Natural killer cell (primary cell): Measurements from ENCODE around the gene RXRA. TPM values are rescaled to one million over a fixed set of nuclear protein-coding genes. Genes with fewer than 3 reads are reported as not detected.

Experiments used
- ATAC-seq, 3 donors: fragments of 150-1000 bp in 2 of 3; fragments of 200-7000 bp in 1 of 3; cut with Tn5 transposase; 1 replicate in 1 of 3; 2 replicates in 2 of 3; pipeline ENCODE4 v1.10.0; 2021; ENCODE audit warnings: mild to moderate bottlenecking in 2 of 3, moderate library complexity in 2 of 3
- DNase-seq, 2 donors: peaks; one replicate each; pipeline versions ENCODE4 v3.0.0 to v3.0.0-alpha.2; 2013 to 2021; ENCODE audit warnings: mixed read lengths in 1 of 2
- H3K27ac ChIP-seq: one replicate; pipeline ENCODE4 v1.5.1; 2013; ENCODE audit warnings: mild to moderate bottlenecking, low read length
- H3K27me3 ChIP-seq: one replicate; pipeline ENCODE4 v1.6.1; 2013; ENCODE audit warnings: low read length; ENCODE audit not compliant: control insufficient read depth, insufficient read depth
- H3K36me3 ChIP-seq: one replicate; pipeline ENCODE4 v1.6.1; 2013; ENCODE audit warnings: low read length; ENCODE audit not compliant: control insufficient read depth, insufficient read depth
- H3K4me1 ChIP-seq: one replicate; pipeline ENCODE4 v1.6.1; 2013; ENCODE audit warnings: low read length; ENCODE audit not compliant: control insufficient read depth, insufficient read depth
- H3K4me3 ChIP-seq: one replicate; pipeline ENCODE4 v1.5.1; 2013; ENCODE audit warnings: low read length
- H3K9me3 ChIP-seq: one replicate; pipeline ENCODE4 v1.6.1; 2013; ENCODE audit warnings: low read length; ENCODE audit not compliant: control insufficient read depth, insufficient read depth
- H3K27ac Mint-ChIP-seq, 2 donors: one replicate each; pipeline ENCODE4 v1.8.0; 2022; ENCODE audit warnings: mild to moderate bottlenecking in 2 of 2, mixed read lengths in 2 of 2, moderate library complexity in 1 of 2
- H3K27me3 Mint-ChIP-seq, 2 donors: one replicate each; pipeline ENCODE4 v1.8.0; 2022; ENCODE audit warnings: low read depth in 2 of 2, mixed read lengths in 2 of 2
- H3K36me3 Mint-ChIP-seq: one replicate; pipeline ENCODE4 v1.8.0; 2022; ENCODE audit warnings: mixed read lengths
- H3K4me1 Mint-ChIP-seq, 2 donors: one replicate each; pipeline ENCODE4 v1.8.0; 2022; ENCODE audit warnings: mixed read lengths in 2 of 2
- H3K4me3 Mint-ChIP-seq: one replicate; pipeline ENCODE4 v1.8.0; 2022; ENCODE audit warnings: mild to moderate bottlenecking, moderate library complexity, mixed read lengths
- H3K9me3 Mint-ChIP-seq, 2 donors: one replicate each; pipeline ENCODE4 v1.8.0; 2022; ENCODE audit warnings: mixed read lengths in 2 of 2
- WGBS: methylation state at CpG from one replicate; pipeline ENCODE4 v1.1.7; 2013; ENCODE audit warnings: missing lambda C conversion rate; ENCODE audit not compliant: insufficient coverage; 5-methylcytosine and 5-hydroxymethylcytosine counted together
- intact Hi-C: fragments of 100-400 bp; cut with micrococcal nuclease; formaldehyde crosslinking; loops from one replicate; pipeline ENCODE4 v1.14.2; 2022
- total RNA-seq, 4 donors: library from RNA; stranded (reverse); fragments of 120-200 nt in 1 of 4; gene quantifications; one replicate each; pipeline versions ENCODE4 v1.2.3 to v1.2.4, GENCODE V29; 2013 to 2022
- TF ChIP-seq, protein P1 (sequence below): fragments of 200-600 bp; IDR thresholded peaks from one replicate; pipeline ENCODE4 v1.8.0; 2022; ENCODE audit warnings: antibody characterized with exemption

Gene RXRA
- total RNA-seq, 3 donors from 2014 or later (not counting 1 experiment from before 2014, with no cell fraction given): 30.9 to 64.1 (median 42.2) TPM

DNA sequence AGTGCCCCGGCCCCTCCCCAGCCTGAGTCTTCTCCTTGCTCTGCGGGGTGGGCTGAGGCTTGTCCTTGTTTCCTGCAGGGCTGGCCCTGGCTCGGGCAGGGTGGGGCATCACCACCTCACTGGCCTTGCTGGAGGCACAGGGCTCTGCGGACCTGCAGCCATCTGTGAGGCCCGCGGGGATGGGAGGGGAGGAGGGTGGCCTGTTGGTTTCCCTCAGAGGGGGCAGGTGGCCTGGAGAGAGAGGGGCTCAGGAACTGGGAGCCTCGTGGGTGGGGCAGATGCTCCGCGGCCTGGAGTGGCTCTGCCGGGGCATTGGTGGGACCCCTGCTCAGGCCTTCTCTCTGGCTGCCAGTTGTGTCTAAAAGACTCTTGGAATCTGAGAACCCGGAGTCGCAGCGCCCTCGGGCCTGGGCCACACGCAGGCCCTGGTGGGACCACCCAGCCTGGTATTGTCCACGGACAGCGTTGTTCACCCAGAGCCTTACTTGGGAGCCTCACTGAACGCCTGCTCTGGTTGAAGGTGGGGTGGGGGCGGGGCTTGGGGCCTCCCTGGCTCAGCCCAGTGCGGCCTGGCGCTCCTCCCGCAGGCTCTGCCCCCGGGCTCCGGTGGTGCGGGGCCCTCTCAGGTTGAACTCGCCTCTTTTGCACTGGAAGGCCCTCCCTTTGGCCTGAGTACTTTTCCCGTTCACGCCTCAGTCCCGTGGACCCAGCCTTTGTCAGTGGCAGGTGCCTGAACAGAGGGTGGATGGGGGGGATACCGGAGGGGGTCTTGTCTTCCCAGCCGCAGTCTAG, 111.3 kb downstream of the RXRA start:
- H3K27ac Mint-ChIP-seq: no peak overlapping the region
- TF ChIP-seq, protein P1, sequence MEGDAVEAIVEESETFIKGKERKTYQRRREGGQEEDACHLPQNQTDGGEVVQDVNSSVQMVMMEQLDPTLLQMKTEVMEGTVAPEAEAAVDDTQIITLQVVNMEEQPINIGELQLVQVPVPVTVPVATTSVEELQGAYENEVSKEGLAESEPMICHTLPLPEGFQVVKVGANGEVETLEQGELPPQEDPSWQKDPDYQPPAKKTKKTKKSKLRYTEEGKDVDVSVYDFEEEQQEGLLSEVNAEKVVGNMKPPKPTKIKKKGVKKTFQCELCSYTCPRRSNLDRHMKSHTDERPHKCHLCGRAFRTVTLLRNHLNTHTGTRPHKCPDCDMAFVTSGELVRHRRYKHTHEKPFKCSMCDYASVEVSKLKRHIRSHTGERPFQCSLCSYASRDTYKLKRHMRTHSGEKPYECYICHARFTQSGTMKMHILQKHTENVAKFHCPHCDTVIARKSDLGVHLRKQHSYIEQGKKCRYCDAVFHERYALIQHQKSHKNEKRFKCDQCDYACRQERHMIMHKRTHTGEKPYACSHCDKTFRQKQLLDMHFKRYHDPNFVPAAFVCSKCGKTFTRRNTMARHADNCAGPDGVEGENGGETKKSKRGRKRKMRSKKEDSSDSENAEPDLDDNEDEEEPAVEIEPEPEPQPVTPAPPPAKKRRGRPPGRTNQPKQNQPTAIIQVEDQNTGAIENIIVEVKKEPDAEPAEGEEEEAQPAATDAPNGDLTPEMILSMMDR: no peak
- H3K9me3 Mint-ChIP-seq: no peaks in the 10 kb centered on the region
- no peaks in the 10 kb centered on the region for H3K36me3 Mint-ChIP-seq
- peaks cover 0 to 27% of the 10 kb centered on the region in 2 donors for H3K4me1 Mint-ChIP-seq
- Histone ChIP-seq H3K9me3 (no peaks in the 10 kb centered on the region), H3K4me1 (peaks cover 9% of the 10 kb centered on the region), H3K36me3 (peaks cover 12% of the 10 kb centered on the region), H3K27ac (no peak overlapping the region), H3K4me3 (no peak overlapping the region), H3K27me3 (peaks cover 7% of the 10 kb centered on the region)
- 92% methylated on average over 31 of the region's 31 CpGs for WGBS
- intact Hi-C loops: no loop called here
- DNase-seq (no peak), ATAC-seq (no peak)
- no peak overlapping the region for H3K4me3 Mint-ChIP-seq
- H3K27me3 Mint-ChIP-seq: peaks cover 0 to 2% of the 10 kb centered on the region in 2 donors

DNA sequence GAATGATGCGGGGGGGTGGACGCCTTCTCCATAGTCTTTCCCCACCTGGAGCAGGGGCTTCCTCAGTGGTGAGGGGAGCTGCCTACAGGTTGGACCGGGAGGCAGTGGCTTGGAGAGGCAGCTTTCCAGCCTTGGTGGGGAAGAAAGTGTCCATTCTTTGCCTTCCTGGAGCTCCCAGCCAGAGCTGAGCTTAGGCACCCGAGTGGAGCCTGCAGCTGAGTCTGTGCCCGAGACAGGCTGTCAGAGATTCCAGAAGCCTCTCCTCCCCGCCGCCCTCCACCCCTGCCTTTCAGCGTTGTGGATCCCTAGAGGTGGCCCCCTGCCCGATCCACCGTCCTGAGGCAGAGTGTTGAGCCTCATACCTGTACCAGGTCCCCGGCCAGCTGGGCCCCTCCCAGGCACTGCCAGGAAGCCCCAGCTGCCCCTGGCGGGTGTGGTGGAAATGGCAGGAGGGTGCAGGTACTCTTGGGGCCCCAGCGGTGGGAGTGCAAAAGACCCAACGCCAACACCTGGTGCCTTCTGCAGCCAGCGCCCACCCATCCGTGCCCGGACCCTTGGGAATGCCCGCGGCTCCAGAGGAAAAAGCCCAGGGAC, 112.0 kb downstream of the RXRA start:
- Mint-ChIP-seq H3K9me3 (no peaks in the 10 kb centered on the region), H3K36me3 (no peaks in the 10 kb centered on the region), H3K27me3 (peaks cover 0 to 2% of the 10 kb centered on the region in 2 donors), H3K4me3 (no peak overlapping the region), H3K4me1 (peaks cover 1 to 33% of the 10 kb centered on the region in 2 donors), H3K27ac (no peak overlapping the region)
- ATAC-seq (no peak), DNase-seq (no peak)
- H3K9me3 ChIP-seq: no peaks in the 10 kb centered on the region
- peaks cover 12% of the 10 kb centered on the region for H3K27me3 ChIP-seq
- peaks cover 12% of the 10 kb centered on the region for H3K36me3 ChIP-seq
- 90% methylated on average over 19 of the region's 19 CpGs for WGBS
- TF ChIP-seq, protein P1: no peak
- no peak overlapping the region for H3K27ac ChIP-seq
- H3K4me3 ChIP-seq: no peak overlapping the region
- intact Hi-C loops: no loop called here
- peaks cover 16% of the 10 kb centered on the region for H3K4me1 ChIP-seq

DNA sequence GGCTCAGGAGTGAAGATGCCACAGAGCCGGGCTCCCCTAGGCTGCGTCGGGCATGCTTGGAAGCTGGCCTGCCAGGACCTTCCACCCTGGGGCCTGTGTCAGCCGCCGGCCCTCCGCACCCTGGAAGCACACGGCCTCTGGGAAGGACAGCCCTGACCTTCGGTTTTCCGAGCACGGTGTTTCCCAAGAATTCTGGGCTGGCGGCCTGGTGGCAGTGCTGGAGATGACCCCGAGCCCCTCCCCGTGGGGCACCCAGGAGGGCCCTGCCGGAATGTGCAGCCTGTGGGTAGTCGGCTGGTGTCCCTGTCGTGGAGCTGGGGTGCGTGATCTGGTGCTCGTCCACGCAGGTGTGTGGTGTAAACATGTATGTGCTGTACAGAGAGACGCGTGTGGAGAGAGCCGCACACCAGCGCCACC, 113.1 kb downstream of the RXRA start:
- peaks cover 0 to 2% of the 10 kb centered on the region in 2 donors for H3K27me3 Mint-ChIP-seq
- ATAC-seq: no peak
- H3K36me3 Mint-ChIP-seq: no peaks in the 10 kb centered on the region
- intact Hi-C loops: no loop called here
- H3K9me3 Mint-ChIP-seq: no peaks in the 10 kb centered on the region
- Histone ChIP-seq H3K27me3 (peaks cover 12% of the 10 kb centered on the region), H3K36me3 (peaks cover 6% of the 10 kb centered on the region), H3K4me3 (no peak overlapping the region), H3K9me3 (no peaks in the 10 kb centered on the region), H3K27ac (no peak overlapping the region), H3K4me1 (peaks cover 25% of the 10 kb centered on the region)
- H3K27ac Mint-ChIP-seq: no peak overlapping the region
- DNase-seq: no peak
- WGBS: 93% methylated on average over 23 of the region's 23 CpGs
- H3K4me1 Mint-ChIP-seq: peaks cover 9 to 42% of the 10 kb centered on the region in 2 donors
- TF ChIP-seq, protein P1: no peak
- H3K4me3 Mint-ChIP-seq: no peak overlapping the region
